Measurements from ENCODE around the gene ARSG. TPM values are rescaled to one million over a fixed set of nuclear protein-coding genes. Genes with fewer than 3 reads are reported as not detected.

The ARSG gene
- total and polyA plus RNA-seq, 9 of the 15 experiments (the other 6 are each of a cell fraction or from before 2014, with no cell fraction given) = 1.0 to 5.6 (median 1.8) TPM

GRCh38 chr17:68290955-68291835, at the start of gene ARSG, which contains the start of gene SLC16A6 (continued):
- TF ChIP-seq ZBTB9 (CRISPR knock-in tag; IDR thresholded peaks at IDR 0.05) = peak; percentile 37; the same call in 1 of the 2 replicates
- no peak for TF ChIP-seq RBBP5 (IDR thresholded peaks at IDR 0.05; ENCODE audit: borderline replicate concordance, insufficient read depth, low read length, poor library complexity, severe bottlenecking)
- TF ChIP-seq ZNF644 (tag; IDR thresholded peaks at IDR 0.05; ENCODE audit: low read depth) = 0 out of 2 replicates have a peak, but pooled peaks have one; percentile 35
- TF ChIP-seq, protein P1, sequence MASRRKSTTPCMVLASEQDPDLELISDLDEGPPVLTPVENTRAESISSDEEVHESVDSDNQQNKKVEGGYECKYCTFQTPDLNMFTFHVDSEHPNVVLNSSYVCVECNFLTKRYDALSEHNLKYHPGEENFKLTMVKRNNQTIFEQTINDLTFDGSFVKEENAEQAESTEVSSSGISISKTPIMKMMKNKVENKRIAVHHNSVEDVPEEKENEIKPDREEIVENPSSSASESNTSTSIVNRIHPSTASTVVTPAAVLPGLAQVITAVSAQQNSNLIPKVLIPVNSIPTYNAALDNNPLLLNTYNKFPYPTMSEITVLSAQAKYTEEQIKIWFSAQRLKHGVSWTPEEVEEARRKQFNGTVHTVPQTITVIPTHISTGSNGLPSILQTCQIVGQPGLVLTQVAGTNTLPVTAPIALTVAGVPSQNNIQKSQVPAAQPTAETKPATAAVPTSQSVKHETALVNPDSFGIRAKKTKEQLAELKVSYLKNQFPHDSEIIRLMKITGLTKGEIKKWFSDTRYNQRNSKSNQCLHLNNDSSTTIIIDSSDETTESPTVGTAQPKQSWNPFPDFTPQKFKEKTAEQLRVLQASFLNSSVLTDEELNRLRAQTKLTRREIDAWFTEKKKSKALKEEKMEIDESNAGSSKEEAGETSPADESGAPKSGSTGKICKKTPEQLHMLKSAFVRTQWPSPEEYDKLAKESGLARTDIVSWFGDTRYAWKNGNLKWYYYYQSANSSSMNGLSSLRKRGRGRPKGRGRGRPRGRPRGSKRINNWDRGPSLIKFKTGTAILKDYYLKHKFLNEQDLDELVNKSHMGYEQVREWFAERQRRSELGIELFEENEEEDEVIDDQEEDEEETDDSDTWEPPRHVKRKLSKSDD (conservative IDR thresholded peaks at IDR 0.05; ENCODE audit: low read length) = no peak
- TF ChIP-seq, protein P2, sequence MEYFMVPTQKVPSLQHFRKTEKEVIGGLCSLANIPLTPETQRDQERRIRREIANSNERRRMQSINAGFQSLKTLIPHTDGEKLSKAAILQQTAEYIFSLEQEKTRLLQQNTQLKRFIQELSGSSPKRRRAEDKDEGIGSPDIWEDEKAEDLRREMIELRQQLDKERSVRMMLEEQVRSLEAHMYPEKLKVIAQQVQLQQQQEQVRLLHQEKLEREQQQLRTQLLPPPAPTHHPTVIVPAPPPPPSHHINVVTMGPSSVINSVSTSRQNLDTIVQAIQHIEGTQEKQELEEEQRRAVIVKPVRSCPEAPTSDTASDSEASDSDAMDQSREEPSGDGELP (CRISPR knock-in tag; IDR thresholded peaks at IDR 0.05; ENCODE audit: borderline replicate concordance) = no peak
- TF ChIP-seq GTF2A2 (tag; IDR thresholded peaks at IDR 0.05) = peak; percentile 33; the same call in 1 of the 2 replicates
- TF ChIP-seq HDAC2 (IDR thresholded peaks at IDR 0.05) = 0 out of 2 replicates have a peak, but pooled peaks have one; percentile 13
- peak; percentile 82 for TF ChIP-seq ZNF239 (CRISPR knock-in tag; IDR thresholded peaks at IDR 0.05)
- peak; percentile 37; the same call in 1 of the 2 replicates for TF ChIP-seq LEF1 (IDR thresholded peaks at IDR 0.05)
- peak; percentile 19 for TF ChIP-seq PCBP1 (IDR thresholded peaks at IDR 0.05; ENCODE audit: low read depth, low read length, poor library complexity, severe bottlenecking)
- peak; percentile 21; the same call in 1 of the 2 replicates for TF ChIP-seq ZFX (CRISPR knock-in tag; IDR thresholded peaks at IDR 0.05)
- no peak for TF ChIP-seq E2F8 (IDR thresholded peaks at IDR 0.05; ENCODE audit: low read depth, partially characterized antibody)
- TF ChIP-seq, protein P3, sequence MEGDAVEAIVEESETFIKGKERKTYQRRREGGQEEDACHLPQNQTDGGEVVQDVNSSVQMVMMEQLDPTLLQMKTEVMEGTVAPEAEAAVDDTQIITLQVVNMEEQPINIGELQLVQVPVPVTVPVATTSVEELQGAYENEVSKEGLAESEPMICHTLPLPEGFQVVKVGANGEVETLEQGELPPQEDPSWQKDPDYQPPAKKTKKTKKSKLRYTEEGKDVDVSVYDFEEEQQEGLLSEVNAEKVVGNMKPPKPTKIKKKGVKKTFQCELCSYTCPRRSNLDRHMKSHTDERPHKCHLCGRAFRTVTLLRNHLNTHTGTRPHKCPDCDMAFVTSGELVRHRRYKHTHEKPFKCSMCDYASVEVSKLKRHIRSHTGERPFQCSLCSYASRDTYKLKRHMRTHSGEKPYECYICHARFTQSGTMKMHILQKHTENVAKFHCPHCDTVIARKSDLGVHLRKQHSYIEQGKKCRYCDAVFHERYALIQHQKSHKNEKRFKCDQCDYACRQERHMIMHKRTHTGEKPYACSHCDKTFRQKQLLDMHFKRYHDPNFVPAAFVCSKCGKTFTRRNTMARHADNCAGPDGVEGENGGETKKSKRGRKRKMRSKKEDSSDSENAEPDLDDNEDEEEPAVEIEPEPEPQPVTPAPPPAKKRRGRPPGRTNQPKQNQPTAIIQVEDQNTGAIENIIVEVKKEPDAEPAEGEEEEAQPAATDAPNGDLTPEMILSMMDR (IDR thresholded peaks at IDR 0.05 in 2 of 3, conservative IDR thresholded peaks at IDR 0.05 in 1 of 3; ENCODE audit: insufficient read depth in 2 of 3, low read depth in 1 of 3, low read length in 3 of 3) = no peak
- TF ChIP-seq SRSF1 (IDR thresholded peaks at IDR 0.05; ENCODE audit: low read depth, low read length) = no peak
- peak; percentile 23 for TF ChIP-seq NEUROD1 (IDR thresholded peaks at IDR 0.05; ENCODE audit: borderline replicate concordance, low read depth, low read length, partially characterized antibody)
- no peak; the same call in 1 of the 2 replicates for TF ChIP-seq NFIC (IDR thresholded peaks at IDR 0.05)
